CD4-positive, alpha-beta T cell treated with Interleukin-21 for 1 hour (primary cell): ENCODE measurements around the gene PTRHD1.
"Not testable (repeated sequence)": the region's sequence is repeated elsewhere in the genome, so short reads cannot be mapped to it uniquely, and the experiment has no call there.

Experiments used
- DNase-seq: peaks from one replicate; pipeline ENCODE4 v3.0.0-alpha.2; 2020

The PTRHD1 gene

GRCh38 chr2:24805811-24806660 lies 12.8 kb upstream of the PTRHD1 start:
- not testable (repeated sequence) for DNase-seq

DNA sequence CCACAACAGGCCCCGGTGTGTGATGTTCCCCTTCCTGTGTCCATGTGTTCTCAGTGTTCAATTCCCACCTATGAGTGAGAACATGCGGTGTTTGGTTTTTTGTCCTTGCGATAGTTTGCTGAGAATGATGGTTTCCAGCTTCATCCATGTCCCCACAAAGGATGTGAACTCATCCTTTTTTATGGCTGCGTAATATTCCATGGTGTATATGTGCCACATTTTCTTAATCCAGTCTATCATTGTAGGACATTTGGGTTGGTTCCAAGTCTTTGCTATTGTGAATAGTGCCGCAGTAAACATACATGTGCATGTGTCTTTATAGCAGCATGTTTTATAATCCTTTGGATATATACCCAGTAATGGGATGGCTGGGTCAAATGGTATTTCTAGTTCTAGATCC lies 7.3 kb upstream of the PTRHD1 start:
- not testable (repeated sequence) for DNase-seq

- no peak for DNase-seq
Measured at GRCh38 chr2:24797644-24798043, 4.5 kb upstream of the PTRHD1 start.

GRCh38 chr2:24793761-24794435 lies 707 bp upstream of the PTRHD1 start:
- peak; percentile 4 for DNase-seq

DNA sequence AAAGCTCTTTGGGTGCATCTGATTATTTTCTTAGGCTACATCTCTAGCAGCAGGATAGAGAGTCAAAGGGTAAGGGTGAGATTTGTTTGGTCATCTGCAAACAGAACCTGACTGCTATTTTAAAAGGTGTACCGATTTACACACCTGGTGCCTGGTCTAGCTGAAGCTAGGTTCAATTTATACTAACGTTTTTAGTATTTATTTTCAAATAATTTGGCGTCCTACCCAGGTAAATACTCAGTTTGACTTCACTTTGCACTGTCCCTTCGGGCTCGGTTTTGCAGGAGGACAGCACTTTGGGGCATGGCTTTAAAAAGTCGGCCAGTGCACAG lies 683 bp downstream of the PTRHD1 start:
- no peak for DNase-seq

GRCh38 chr2:24791452-24791851 lies 1.7 kb downstream of the PTRHD1 start:
- no peak for DNase-seq

DNA sequence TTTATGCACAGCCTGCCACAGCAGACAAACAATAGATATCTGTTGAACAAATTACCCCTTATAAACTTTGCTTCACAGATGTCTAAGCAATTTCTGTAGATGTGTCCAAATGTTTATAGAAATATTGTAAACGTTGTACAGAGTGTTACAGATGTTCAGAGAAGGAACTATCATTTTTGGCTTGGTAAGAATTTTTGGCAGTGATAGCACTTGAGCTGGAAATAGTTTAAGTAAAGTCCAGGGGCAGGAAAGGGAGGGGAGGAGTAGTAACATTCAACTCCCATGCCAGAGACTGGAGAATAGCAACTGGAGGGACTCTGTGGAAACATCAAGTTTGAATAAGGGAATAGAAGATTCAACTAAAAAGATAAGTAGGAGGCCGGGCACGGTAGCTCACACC lies 4.4 kb downstream of the PTRHD1 start:
- no peak for DNase-seq

GRCh38 chr2:24787532-24787931 lies 5.7 kb downstream of the PTRHD1 start:
- DNase-seq, result no peak

DNA sequence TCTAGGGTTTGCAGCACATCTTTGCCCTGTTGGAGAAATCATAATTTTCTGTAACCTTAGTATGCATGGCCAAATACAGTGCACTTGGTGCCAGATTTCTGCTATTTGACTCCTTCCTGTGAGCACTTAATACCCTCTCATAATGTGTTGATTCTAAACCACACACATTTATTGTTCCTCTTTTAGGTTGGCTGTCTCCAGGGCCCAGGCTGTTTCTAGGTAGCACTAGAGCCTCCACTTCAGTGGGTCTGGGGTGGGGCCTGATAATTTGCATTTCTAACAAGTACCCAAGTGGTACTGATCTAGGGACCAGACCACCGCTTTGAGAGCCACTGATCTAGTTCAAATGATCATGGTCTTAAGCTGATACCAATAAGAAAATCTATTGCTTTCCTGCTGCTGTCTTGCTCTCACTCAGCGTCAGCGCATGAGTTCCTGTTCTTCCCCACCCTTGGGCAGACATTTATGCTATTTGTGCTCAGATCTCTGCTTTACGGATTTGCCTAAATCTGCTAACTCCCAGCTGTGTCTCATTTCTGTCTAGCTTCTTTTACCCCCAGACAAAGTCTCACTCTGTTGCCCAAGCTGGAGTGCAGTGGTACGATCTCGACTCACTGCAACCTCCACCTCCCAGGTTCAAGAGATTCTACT lies 7.4 kb downstream of the PTRHD1 start:
- no peak for DNase-seq

- DNase-seq, result no peak
Measured at GRCh38 chr2:24783641-24784040, 9.6 kb downstream of the PTRHD1 start.

DNA sequence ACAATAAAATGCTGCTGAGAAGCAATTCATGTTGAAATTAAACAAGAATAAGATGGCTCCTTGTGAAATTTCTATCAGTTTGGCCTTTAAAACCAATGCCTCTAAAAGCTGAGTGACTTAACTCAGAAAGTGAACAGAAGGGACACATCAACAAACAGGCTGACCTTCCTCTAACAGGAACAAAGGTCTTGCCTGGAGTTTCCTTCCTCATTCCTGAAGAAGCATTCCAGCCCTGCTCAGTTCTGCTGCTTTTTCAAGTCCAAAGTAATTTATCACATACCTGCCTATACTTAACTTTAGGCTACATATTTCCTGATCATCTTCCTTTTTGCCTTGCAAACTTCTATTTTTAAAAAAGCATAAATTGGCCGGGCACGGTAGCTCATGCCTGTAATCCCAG lies 14.1 kb downstream of the PTRHD1 start:
- no peak for DNase-seq

GRCh38 chr2:24774373-24774772 lies 18.8 kb downstream of the PTRHD1 start:
- no peak for DNase-seq

DNA sequence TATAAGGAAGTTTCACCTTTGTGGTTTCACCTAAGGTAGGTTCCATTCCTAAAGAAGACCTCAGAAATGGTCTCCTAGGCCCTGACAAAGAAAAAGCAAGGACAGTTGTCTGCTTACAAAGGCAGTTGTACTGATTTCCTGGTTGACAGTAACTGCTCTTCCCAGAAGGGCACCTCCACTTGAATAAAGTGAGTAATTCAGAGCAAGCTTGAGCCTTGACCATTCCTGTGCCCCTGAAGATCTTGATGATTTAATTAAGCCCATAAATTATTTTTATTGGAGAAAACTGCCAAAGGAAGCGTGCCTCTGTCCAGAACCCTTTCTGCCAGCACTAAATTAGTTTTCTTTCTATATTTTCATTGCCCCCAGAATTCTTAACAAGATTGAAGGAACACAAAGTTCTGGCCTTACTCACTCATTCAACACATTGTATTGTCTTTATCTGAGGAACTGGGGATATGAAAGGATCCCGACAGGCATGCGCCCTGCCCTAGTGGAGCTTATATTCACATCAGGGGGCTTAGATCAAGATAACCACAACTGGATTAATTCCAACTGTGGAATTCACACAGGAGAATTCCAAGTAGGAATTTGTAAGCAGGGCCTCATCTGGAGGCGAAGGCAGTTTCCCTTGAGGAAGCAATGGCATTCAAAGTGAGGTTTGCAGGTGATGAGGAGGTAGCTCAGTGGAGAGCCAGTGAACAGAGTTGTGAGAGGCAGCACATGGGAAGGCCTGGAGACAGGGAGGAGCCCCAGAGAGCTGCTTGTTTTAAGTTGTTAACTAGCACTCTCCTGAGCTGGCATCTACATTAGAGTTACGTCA lies 21.2 kb downstream of the PTRHD1 start:
- no peak for DNase-seq

- DNase-seq, result no peak
Measured at GRCh38 chr2:24771061-24771460, 22.1 kb downstream of the PTRHD1 start.

GRCh38 chr2:24768601-24769000 lies 24.6 kb downstream of the PTRHD1 start:
- no peak for DNase-seq

DNA sequence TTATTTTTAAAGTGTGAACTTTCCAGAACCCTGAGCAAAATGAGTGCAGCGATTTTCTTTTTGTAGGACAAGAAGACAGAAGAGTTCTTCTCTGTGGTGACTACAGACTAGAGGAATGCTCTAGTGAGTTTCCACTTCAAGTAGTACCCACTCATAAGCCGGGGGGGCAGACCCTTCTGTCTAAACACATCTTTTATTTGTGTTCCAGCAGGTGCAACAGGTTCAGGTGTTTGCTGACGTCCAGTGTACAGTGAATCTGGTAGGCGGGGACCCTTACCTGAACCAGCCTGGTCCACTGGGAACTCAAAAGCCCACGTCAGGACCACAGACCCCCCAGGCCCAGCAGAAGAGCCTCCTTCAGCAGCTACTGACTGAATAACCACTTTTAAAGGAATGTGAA lies 25.2 kb downstream of the PTRHD1 start:
- no peak for DNase-seq

GRCh38 chr2:24766609-24767008 lies 26.6 kb downstream of the PTRHD1 start:
- DNase-seq, result no peak

DNA sequence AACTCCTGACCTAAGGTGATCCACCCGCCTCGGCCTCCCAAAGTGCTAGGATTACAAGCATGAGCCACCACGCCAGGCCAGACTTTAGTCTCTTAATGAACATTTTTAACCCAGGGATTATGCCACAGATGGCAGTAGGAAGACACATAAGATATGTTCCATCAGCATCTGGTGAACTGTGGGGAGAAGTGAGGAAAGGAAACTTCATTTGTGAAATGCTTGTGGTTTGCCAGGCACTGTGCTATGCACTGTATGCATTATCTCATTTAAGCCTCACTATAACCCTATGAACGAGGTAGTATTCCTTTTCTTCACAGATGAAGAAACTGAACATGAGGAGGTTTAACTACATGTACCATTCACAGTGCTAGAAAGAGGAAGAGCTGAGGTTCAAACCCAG lies 29.3 kb downstream of the PTRHD1 start:
- no peak for DNase-seq

DNA sequence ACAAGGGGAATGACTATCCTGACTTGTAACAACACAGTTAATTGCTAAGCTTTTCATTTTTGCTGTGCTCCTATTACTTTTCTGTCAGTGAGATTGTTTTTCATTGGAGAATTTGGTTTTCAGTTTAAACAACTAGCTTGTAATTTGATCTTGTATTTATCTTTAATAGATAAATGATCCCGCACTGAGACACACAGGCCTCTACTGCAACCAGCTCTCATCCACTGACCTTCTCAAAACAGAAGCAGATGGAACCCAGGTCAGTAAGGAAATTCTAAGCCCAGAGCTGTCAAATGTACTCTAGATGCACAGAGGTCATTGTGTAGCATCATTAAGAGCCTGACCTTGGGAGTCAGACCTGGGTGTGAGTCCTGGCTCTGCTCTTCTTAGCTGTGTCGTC lies 30.7 kb downstream of the PTRHD1 start:
- DNase-seq, result no peak

DNA sequence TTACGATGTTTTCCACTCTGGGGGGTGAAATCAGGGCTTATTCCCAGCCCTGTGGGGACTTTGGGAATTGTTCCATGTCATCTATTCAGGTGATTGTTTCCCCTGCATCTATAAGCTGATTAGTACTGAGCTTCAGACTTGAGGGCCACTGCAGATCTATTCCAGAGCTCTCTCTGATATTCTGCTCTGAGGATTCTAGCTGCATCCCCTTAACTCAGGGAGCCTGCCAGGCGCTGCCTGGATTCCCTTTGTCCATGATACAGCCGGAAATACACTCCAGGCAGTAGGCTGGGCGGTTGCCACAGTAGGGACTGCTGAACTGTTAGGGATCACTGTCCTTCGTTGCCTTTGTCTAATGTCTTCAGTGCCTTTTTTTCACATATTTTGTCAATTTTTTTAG lies 31.3 kb downstream of the PTRHD1 start:
- DNase-seq, result no peak

DNA sequence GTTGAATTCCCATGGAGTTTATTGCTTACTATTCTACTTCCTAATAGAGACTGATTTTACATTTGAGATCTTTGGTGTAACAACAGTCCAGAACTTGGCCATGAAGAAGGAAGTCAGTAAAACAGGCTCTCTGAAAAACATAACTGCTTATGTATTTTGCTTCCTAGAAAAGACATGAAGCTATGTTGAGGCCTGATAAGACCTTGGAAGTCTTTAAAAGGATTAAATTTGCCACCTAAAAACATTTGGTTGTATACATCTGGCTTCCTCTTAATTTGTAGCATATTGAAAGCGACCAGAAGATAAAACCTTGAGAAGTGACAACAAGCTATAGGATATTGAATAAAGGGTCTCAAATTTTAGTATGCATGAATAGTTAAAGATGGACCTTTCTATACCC lies 36.4 kb downstream of the PTRHD1 start:
- no peak for DNase-seq

- no peak for DNase-seq
Measured at GRCh38 chr2:24754985-24755705, 38.0 kb downstream of the PTRHD1 start.
